Measurements from ENCODE around the gene NAT16. TPM values are rescaled to one million over a fixed set of nuclear protein-coding genes. Genes with fewer than 3 reads are reported as not detected.
"Not testable (repeated sequence)": the region's sequence is repeated elsewhere in the genome, so short reads cannot be mapped to it uniquely, and the experiment has no call there.

The NAT16 gene
- total RNA-seq, 1 experiment from 2014 or later, result not detected

DNA sequence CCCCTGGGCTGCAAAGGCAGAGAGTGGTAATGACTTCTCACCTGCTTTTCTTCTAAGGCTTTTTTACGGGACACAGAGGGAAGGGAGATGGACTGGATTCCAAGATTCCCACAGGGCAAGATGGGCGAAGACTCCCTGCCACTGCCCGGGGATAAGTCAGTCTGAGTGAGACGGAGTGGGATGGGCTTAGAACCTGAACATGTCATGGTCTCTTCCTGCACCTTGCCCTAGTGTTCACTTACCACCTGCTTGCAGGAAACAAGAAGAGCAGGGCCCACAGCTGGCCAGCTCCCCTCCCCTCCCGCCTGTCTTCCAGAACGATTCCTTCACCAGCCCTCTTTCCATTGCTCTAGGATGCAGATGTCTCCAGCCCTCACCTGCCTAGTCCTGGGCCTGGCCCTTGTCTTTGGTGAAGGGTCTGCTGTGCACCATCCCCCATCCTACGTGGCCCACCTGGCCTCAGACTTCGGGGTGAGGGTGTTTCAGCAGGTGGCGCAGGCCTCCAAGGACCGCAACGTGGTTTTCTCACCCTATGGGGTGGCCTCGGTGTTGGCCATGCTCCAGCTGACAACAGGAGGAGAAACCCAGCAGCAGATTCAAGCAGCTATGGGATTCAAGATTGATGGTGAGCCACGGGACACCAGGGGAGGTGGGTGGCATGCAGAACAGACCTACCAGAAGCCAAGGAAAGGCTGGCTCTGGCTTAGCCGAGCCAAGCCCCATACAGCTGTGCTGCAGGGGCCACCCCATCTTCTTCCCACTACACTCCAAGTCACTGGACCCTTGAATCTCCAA lies 51.9 kb downstream of the NAT16 start:
- Histone ChIP-seq H3K27me3 (replicated peaks) (no peaks in the 10 kb centered on the region), H3K4me3 (no peak overlapping the region), H3K27ac (no peak overlapping the region), H3K36me3 (peaks cover 21% of the 10 kb centered on the region), H3K9me3 (replicated peaks) (no peaks in the 10 kb centered on the region), H3K4me1 (replicated peaks) (peaks cover 54% of the 10 kb centered on the region)
- DNase-seq (ENCODE audit: low read depth in 1 of 2, low spot score in 2 of 2), result no peak

GRCh38 chr7:101127460-101128039 lies 52.5 kb downstream of the NAT16 start:
- no peak for DNase-seq (ENCODE audit: low read depth in 1 of 2, low spot score in 2 of 2)
- peak overlapping the region; percentile 18 for H3K4me3 ChIP-seq
- H3K36me3 ChIP-seq, result peaks cover 21% of the 10 kb centered on the region
- H3K9me3 ChIP-seq (replicated peaks), result no peaks in the 10 kb centered on the region
- H3K4me1 ChIP-seq (replicated peaks), result peaks cover 61% of the 10 kb centered on the region
- H3K27me3 ChIP-seq (replicated peaks), result no peaks in the 10 kb centered on the region
- no peak overlapping the region for H3K27ac ChIP-seq

DNA sequence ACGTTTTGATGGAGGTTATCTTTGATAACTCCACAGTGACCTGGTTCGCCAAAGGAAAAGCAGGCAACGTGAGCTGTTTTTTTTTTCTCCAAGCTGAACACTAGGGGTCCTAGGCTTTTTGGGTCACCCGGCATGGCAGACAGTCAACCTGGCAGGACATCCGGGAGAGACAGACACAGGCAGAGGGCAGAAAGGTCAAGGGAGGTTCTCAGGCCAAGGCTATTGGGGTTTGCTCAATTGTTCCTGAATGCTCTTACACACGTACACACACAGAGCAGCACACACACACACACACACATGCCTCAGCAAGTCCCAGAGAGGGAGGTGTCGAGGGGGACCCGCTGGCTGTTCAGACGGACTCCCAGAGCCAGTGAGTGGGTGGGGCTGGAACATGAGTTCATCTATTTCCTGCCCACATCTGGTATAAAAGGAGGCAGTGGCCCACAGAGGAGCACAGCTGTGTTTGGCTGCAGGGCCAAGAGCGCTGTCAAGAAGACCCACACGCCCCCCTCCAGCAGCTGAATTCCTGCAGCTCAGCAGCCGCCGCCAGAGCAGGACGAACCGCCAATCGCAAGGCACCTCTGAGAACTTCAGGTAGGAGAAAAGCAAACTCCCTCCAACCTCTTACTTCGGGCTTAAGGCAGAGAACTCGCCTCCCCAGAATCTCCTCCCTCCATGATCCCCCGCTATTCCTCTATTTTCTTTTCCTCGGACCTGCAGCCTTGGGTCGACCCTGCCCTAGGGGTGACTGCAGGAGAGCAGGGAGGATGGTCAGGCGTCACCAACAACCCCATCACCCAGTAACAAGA lies 53.2 kb downstream of the NAT16 start, which contains the start of gene SERPINE1:
Gene SERPINE1, plus strand, starts transcription at position 454 of the 809 bp plus-strand sequence. CDS start 1,290 bp downstream, outside the sequence.
- DNase-seq (ENCODE audit: low read depth in 1 of 2, low spot score in 2 of 2), result peak; percentile 88 to 93
- H3K9me3 ChIP-seq (replicated peaks), result no peaks in the 10 kb centered on the region
- peaks cover 68% of the 10 kb centered on the region for H3K4me1 ChIP-seq (replicated peaks)
- no peaks in the 10 kb centered on the region for H3K27me3 ChIP-seq (replicated peaks)
- peak within 1 kb of the TSS; percentile 18 for H3K4me3 ChIP-seq
- peak within 1 kb of the TSS; percentile 99 for H3K27ac ChIP-seq
- H3K36me3 ChIP-seq, result peaks cover 16% of the 10 kb centered on the region

- Histone ChIP-seq H3K4me3 (no peak overlapping the region), H3K9me3 (replicated peaks) (no peaks in the 10 kb centered on the region), H3K36me3 (peaks cover 10% of the 10 kb centered on the region), H3K4me1 (replicated peaks) (peaks cover 76% of the 10 kb centered on the region), H3K27me3 (replicated peaks) (no peaks in the 10 kb centered on the region), H3K27ac (peak overlapping the region; percentile 99)
- DNase-seq (ENCODE audit: low read depth in 1 of 2, low spot score in 2 of 2), result peak; percentile 72 to 76
Measured at GRCh38 chr7:101125989-101126650, 54.0 kb downstream of the NAT16 start.

GRCh38 chr7:101124376-101125056 lies 55.6 kb downstream of the NAT16 start:
- Histone ChIP-seq H3K27me3 (replicated peaks) (no peaks in the 10 kb centered on the region), H3K4me1 (replicated peaks) (peaks cover 92% of the 10 kb centered on the region), H3K27ac (peak overlapping the region; percentile 99), H3K36me3 (no peaks in the 10 kb centered on the region; the same call in 1 of the 2 replicates), H3K4me3 (no peak overlapping the region), H3K9me3 (replicated peaks) (no peaks in the 10 kb centered on the region)
- peak; percentile 82 to 94 for DNase-seq (ENCODE audit: low read depth in 1 of 2, low spot score in 2 of 2)

DNA sequence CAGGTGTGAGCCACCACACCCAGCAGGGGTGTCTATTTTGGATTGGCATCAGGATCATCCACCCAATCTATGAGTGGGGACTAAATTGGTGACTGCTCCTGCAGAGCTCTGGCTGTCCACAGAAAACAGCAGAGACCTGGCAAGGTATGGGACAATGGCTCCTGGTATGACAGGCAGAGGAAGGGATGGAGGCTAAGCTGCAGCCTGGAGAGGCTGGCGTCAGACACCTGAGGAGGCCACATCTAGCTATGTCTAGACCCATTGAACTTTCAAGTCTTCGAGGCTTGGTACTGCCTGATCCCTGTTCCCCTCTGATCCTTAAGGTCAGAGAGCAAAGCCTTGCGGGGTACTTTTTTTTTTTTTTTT lies 56.4 kb downstream of the NAT16 start:
- Histone ChIP-seq H3K27me3 (replicated peaks) (no peaks in the 10 kb centered on the region), H3K27ac (no peak overlapping the region), H3K4me3 (no peak overlapping the region), H3K9me3 (replicated peaks) (no peaks in the 10 kb centered on the region), H3K4me1 (replicated peaks) (peaks cover 100% of the 10 kb centered on the region), H3K36me3 (no peaks in the 10 kb centered on the region; the same call in 1 of the 2 replicates)
- DNase-seq (ENCODE audit: low read depth in 1 of 2, low spot score in 2 of 2), result no peak

- H3K4me3 ChIP-seq, result no peak overlapping the region
- DNase-seq (ENCODE audit: low read depth in 1 of 2, low spot score in 2 of 2), result no peak
- peaks cover 99% of the 10 kb centered on the region for H3K4me1 ChIP-seq (replicated peaks)
- peak overlapping the region; percentile 86 for H3K27ac ChIP-seq
- no peaks in the 10 kb centered on the region for H3K27me3 ChIP-seq (replicated peaks)
- H3K9me3 ChIP-seq (replicated peaks), result no peaks in the 10 kb centered on the region
- H3K36me3 ChIP-seq, result no peaks in the 10 kb centered on the region
Measured at GRCh38 chr7:101122933-101123702, 57.0 kb downstream of the NAT16 start.

DNA sequence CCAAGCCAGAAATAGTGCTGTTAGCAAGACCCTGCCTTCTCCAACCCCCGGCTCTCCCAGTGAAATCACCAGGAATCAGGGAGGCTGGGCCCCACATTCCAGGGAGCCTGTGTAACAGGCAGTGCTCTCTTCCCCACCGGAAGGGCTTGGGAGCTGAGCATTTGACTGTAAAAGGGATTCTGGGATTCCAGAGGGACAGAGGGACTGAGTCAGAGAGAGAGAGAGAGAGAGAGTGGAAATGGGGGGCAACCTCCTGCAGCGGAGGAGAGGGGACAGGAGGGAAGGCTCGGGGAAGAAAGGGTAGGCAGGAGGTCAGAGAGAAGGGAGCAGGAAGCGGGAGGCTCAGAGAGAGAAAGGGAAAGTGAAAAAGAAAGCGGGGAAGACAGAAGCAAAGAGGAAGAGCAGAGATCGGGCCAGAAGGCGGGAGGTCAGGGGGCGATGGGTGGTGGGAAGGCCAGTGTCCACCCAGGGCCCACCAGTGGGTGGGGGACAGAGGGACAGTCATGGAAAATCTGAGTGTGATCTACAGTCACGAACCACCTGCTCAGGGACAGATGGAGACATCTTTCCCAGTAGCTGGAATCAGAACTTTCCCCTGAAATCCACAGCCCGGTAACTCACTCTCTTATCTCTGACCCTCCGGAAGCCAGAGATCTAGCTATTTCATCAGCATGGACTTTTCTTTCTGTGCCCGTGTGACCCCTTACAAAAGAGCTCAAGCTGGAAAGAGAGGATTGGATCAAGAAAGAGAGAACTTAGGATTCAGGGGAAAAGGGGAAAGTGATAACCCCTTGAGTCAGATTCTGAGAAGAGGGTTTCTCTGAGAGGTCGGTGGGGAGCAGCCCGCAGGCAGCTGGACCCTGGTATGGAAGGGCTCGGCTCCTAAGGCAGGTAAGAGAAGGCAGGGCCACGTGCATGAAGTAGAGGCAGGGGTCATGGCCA lies 57.8 kb downstream of the NAT16 start:
- Histone ChIP-seq H3K4me1 (replicated peaks) (peaks cover 99% of the 10 kb centered on the region), H3K4me3 (peak overlapping the region; percentile 18)

DNA sequence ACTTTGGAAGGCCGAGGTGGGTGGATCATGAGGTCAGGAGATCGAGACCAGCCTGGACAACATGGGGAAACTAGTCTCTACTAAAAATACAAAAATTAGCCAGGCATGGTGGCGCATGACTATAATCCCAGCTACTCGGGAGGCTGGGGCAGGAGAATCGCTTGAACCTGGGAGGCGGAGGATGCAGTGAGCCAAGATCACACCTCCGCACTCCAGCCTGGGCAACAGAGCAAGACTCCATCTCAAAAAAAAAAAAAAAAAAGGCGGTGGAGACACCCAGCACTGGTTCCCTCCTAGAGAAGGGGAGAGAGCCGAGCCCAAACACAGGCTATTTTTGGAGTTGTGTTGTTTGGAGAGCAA lies 58.5 kb downstream of the NAT16 start:
- not testable (repeated sequence) for H3K4me3 ChIP-seq; H3K9me3 ChIP-seq (replicated peaks); H3K36me3 ChIP-seq; H3K27me3 ChIP-seq (replicated peaks); DNase-seq (ENCODE audit: low read depth in 1 of 2, low spot score in 2 of 2)
- Histone ChIP-seq H3K27ac (peak overlapping the region; percentile 86), H3K4me1 (replicated peaks) (peaks cover 99% of the 10 kb centered on the region)

More for the DNA sequence above, 57.8 kb downstream of the NAT16 start:
- Histone ChIP-seq H3K27ac (peak overlapping the region; percentile 86), H3K27me3 (replicated peaks) (no peaks in the 10 kb centered on the region), H3K9me3 (replicated peaks) (no peaks in the 10 kb centered on the region), H3K36me3 (no peaks in the 10 kb centered on the region)
- peak; percentile 97 to 98 for DNase-seq (ENCODE audit: low read depth in 1 of 2, low spot score in 2 of 2)

All from SJSA1 (cell line).